H1 (cell line): ENCODE results near the gene EME2. TPM values are rescaled to one million over a fixed set of nuclear protein-coding genes. Genes with fewer than 3 reads are reported as not detected.

Source experiments
- CTCF ChIA-PET: fragments of 300-600 bp; sonication (Branson Sonifier 250); formaldehyde crosslinking; loops from one replicate; lab custom pipeline; 2021; ENCODE audit not compliant: partially characterized antibody; lab: Charles Lee
- POLR2A ChIA-PET: fragments of 300-600 bp; sonication (Branson Sonifier 250); formaldehyde crosslinking; loops from one replicate; lab custom pipeline; 2021; ENCODE audit warnings: inconsistent platforms; ENCODE audit not compliant: partially characterized antibody; lab: Charles Lee
- DNase-seq, 2 experiments: peaks; one replicate each; pipeline versions ENCODE4 v3.0.0 to v3.0.0-alpha.2; 2010 to 2022; ENCODE audit warnings: low spot score in 2 of 2, low read depth in 1 of 2, mixed read lengths in 1 of 2
- FAIRE-seq: peaks from 2 replicates; lab custom pipeline; 2011; peaks lifted over from hg19 to GRCh38; lab: Jason Lieb, UNC
- H2AFZ ChIP-seq: 2 replicates; pipeline ENCODE4 v1.8.1; 2012; ENCODE audit warnings: low read length, inconsistent platforms
- H2AK5ac ChIP-seq: 2 replicates; pipeline ENCODE4 v1.6.1; 2013; ENCODE audit warnings: low read depth, low read length
- H2BK120ac ChIP-seq: replicated peaks from 2 replicates; pipeline ENCODE3; 2013; ENCODE audit warnings: low read depth, low read length, inconsistent platforms
- H2BK12ac ChIP-seq: 2 replicates; pipeline ENCODE4 v1.6.1; 2013; ENCODE audit warnings: low read depth, low read length
- H2BK15ac ChIP-seq: 2 replicates; pipeline ENCODE4 v1.6.1; 2013; ENCODE audit warnings: low read length
- H2BK20ac ChIP-seq: 2 replicates; pipeline ENCODE4 v1.6.1; 2013; ENCODE audit warnings: low read length
- H2BK5ac ChIP-seq: 2 replicates; pipeline ENCODE4 v1.6.1; 2013; ENCODE audit warnings: low read depth, low read length
- H3K14ac ChIP-seq: 2 replicates; pipeline ENCODE4 v1.6.1; 2013; ENCODE audit warnings: inconsistent platforms; ENCODE audit not compliant: insufficient read length
- H3K18ac ChIP-seq: 2 replicates; pipeline ENCODE4 v1.6.1; 2013; ENCODE audit warnings: low read length; ENCODE audit errors: extremely low read depth
- H3K23ac ChIP-seq: 2 replicates; pipeline ENCODE4 v1.6.1; 2013; ENCODE audit warnings: inconsistent platforms; ENCODE audit not compliant: insufficient read length
- H3K23me2 ChIP-seq: 2 replicates; pipeline ENCODE4 v1.6.1; 2013; ENCODE audit warnings: low read depth, low read length
- H3K27ac ChIP-seq: 2 replicates; pipeline ENCODE4 v1.6.1; 2011; ENCODE audit warnings: low read depth, low read length, inconsistent platforms
- H3K27me3 ChIP-seq, 4 experiments: replicated peaks in 1 of 4; 1 replicate in 1 of 4; 2 replicates in 3 of 4; pipeline versions ENCODE4 v1.6.1 to v1.8.1; 2011 to 2013; ENCODE audit warnings: low read length in 3 of 4, mild to moderate bottlenecking in 3 of 4, inconsistent platforms in 2 of 4, mixed read lengths in 2 of 4, moderate library complexity in 1 of 4; ENCODE audit not compliant: control insufficient read depth in 3 of 4, insufficient read depth in 3 of 4; ENCODE audit errors: extremely low read depth in 1 of 4
- H3K36me3 ChIP-seq, 4 experiments: 2 replicates each; pipeline versions ENCODE4 v1.6.1 to v1.8.1; 2011 to 2013; ENCODE audit warnings: mild to moderate bottlenecking in 4 of 4, low read length in 3 of 4, moderate library complexity in 2 of 4, control low read depth in 1 of 4, inconsistent platforms in 1 of 4; ENCODE audit not compliant: insufficient read depth in 4 of 4, control insufficient read depth in 2 of 4
- H3K4ac ChIP-seq: replicated peaks from 2 replicates; pipeline ENCODE3; 2013; ENCODE audit warnings: low read length, low read depth, mixed read lengths, inconsistent platforms; ENCODE audit not compliant: insufficient read length
- H3K4me1 ChIP-seq, 4 experiments: replicated peaks in 1 of 4; 1 replicate in 1 of 4; 2 replicates in 3 of 4; pipeline versions ENCODE4 v1.6.1 to v1.8.1; 2011 to 2013; ENCODE audit warnings: low read length in 3 of 4, inconsistent platforms in 2 of 4, mixed read lengths in 1 of 4; ENCODE audit not compliant: insufficient read depth in 4 of 4, control insufficient read depth in 3 of 4
- H3K4me2 ChIP-seq, 2 experiments: 2 replicates each; pipeline versions ENCODE4 v1.6.1 to v1.8.1; 2011 to 2013; ENCODE audit warnings: low read depth in 2 of 2, low read length in 2 of 2, control low read depth in 1 of 2, inconsistent platforms in 1 of 2, mild to moderate bottlenecking in 1 of 2; ENCODE audit not compliant: insufficient read depth in 1 of 2
- H3K4me3 ChIP-seq, 4 experiments: fragments of 200-600, 300-600 bp in 1 of 4; sonication (generic), shearing (Covaris generic), sonication (Bioruptor Twin) in 1 of 4; 2 replicates each; pipeline versions ENCODE4 v1.5.1 to v1.8.1; 2011 to 2016; ENCODE audit warnings: low read length in 4 of 4, low read depth in 3 of 4, control low read depth in 2 of 4, inconsistent platforms in 2 of 4, mild to moderate bottlenecking in 2 of 4, mixed read lengths in 1 of 4, moderate library complexity in 1 of 4; ENCODE audit not compliant: insufficient read depth in 2 of 4; ENCODE audit errors: extremely low read depth in 1 of 4
- H3K56ac ChIP-seq: replicated peaks from 2 replicates; pipeline ENCODE3; 2013; ENCODE audit warnings: low read depth, mild to moderate bottlenecking, mixed read lengths, low read length, inconsistent platforms; ENCODE audit not compliant: insufficient read length
- H3K79me1 ChIP-seq: 2 replicates; pipeline ENCODE4 v1.6.1; 2013; ENCODE audit warnings: low read depth, low read length, control low read depth
- H3K79me2 ChIP-seq, 2 experiments: 2 replicates each; pipeline versions ENCODE4 v1.6.1 to v1.8.1; 2012 to 2013; ENCODE audit warnings: low read length in 2 of 2, mild to moderate bottlenecking in 2 of 2, inconsistent platforms in 1 of 2; ENCODE audit not compliant: insufficient read depth in 2 of 2, control insufficient read depth in 1 of 2
- H3K9ac ChIP-seq, 4 experiments: replicated peaks in 1 of 4; 1 replicate in 1 of 4; 2 replicates in 3 of 4; pipeline versions ENCODE4 v1.6.1 to v1.8.1; 2011 to 2013; ENCODE audit warnings: low read depth in 3 of 4, low read length in 3 of 4, control low read depth in 2 of 4, mild to moderate bottlenecking in 2 of 4, moderate library complexity in 2 of 4, inconsistent platforms in 1 of 4; ENCODE audit errors: extremely low read depth in 1 of 4
- H3K9me3 ChIP-seq, 2 experiments: 2 replicates each; pipeline versions ENCODE4 v1.6.1 to v1.8.1; 2012 to 2013; ENCODE audit warnings: mild to moderate bottlenecking in 2 of 2, moderate library complexity in 2 of 2, control low read depth in 1 of 2, inconsistent platforms in 1 of 2, low read depth in 1 of 2, low read length in 1 of 2, mixed read lengths in 1 of 2; ENCODE audit not compliant: insufficient read depth in 2 of 2
- H4K20me1 ChIP-seq, 2 experiments: replicated peaks in 1 of 2; 2 replicates each; pipeline versions ENCODE3 to v1.8.1; 2011 to 2013; ENCODE audit warnings: inconsistent platforms in 2 of 2, low read length in 2 of 2, mild to moderate bottlenecking in 1 of 2; ENCODE audit not compliant: insufficient read depth in 2 of 2, control insufficient read depth in 1 of 2
- H4K5ac ChIP-seq: 2 replicates; pipeline ENCODE4 v1.6.1; 2013; ENCODE audit warnings: low read length, low read depth, mixed read lengths, inconsistent platforms; ENCODE audit not compliant: insufficient read length
- H4K8ac ChIP-seq: 2 replicates; pipeline ENCODE4 v1.8.0; 2013; ENCODE audit warnings: mild to moderate bottlenecking, moderate library complexity, low read length, inconsistent platforms; ENCODE audit not compliant: insufficient read depth; ENCODE audit errors: extremely low read depth
- H4K91ac ChIP-seq: replicated peaks from 2 replicates; pipeline ENCODE3; 2013; ENCODE audit warnings: low read length, mixed read lengths, inconsistent platforms; ENCODE audit not compliant: insufficient read length
- CBX8 ChIP-seq: fragments of 300-800, 300-1000 bp; sonication (generic); IDR thresholded peaks from 2 replicates; pipeline ENCODE4 v1.7.1; 2016; ENCODE audit warnings: low read depth, low read length, borderline replicate concordance
- CHD1 ChIP-seq: IDR thresholded peaks from 2 replicates; pipeline ENCODE4 v1.6.1; 2012; ENCODE audit warnings: low read depth, low read length, improper control_type of control experiment
- CREB1 ChIP-seq: IDR thresholded peaks from 2 replicates; pipeline ENCODE4 v1.6.1; 2012; ENCODE audit warnings: inconsistent platforms
- CTBP2 ChIP-seq: IDR thresholded peaks from 2 replicates; pipeline ENCODE4 v1.7.0; 2011; ENCODE audit warnings: borderline replicate concordance, mild to moderate bottlenecking, moderate library complexity, mixed read lengths, low read length; ENCODE audit not compliant: insufficient read depth, insufficient read length
- HDAC6 ChIP-seq: IDR thresholded peaks from one replicate; pipeline ENCODE4 v1.7.1; 2012; ENCODE audit warnings: low read depth, mild to moderate bottlenecking, inconsistent platforms, low read length, moderate library complexity
- NRF1 ChIP-seq: IDR thresholded peaks from 2 replicates; pipeline ENCODE4 v1.6.1; 2011; ENCODE audit warnings: mild to moderate bottlenecking, low read depth, low read length, improper control_type of control experiment
- WGBS, 2 experiments: shearing (Covaris generic) in 1 of 2; methylation state at CpG; one replicate each; pipeline versions ENCODE4 v1.1.6 to v1.1.7; 2013 to 2015; ENCODE audit warnings: low lambda C conversion rate in 2 of 2, mixed read lengths in 2 of 2, inconsistent platforms in 1 of 2, low coverage in 1 of 2, missing lambda C conversion rate in 1 of 2; ENCODE audit not compliant: insufficient replicate concordance in 2 of 2, insufficient coverage in 1 of 2, insufficient read length in 1 of 2; ENCODE audit errors: extremely low coverage in 1 of 2, missing lambda C conversion rate in 1 of 2; 5-methylcytosine and 5-hydroxymethylcytosine counted together
- polyA plus RNA-seq, 7 experiments: library from polyadenylated mRNA; depleted of rRNA in 3 of 7; stranded (reverse) in 5 of 7; unstranded in 2 of 7; fragments of >200 nt in 5 of 7; fragments of 200-250 nt in 2 of 7; gene quantifications; 1 replicate in 5 of 7; 2 replicates in 1 of 7; 4 replicates in 1 of 7; pipeline versions ENCODE4 v1.2.1 to v1.2.3, GENCODE V29; 2011 to 2013; ENCODE audit warnings: missing spikeins in 2 of 7, mixed read lengths in 2 of 7
- total RNA-seq: library from RNA; stranded (reverse); fragmentation: NEBNext Ultra II Directional; extraction: Animal tissue kit (Norgen Biotek cat#: 25700); gene quantifications from 2 replicates; pipeline ENCODE4 v1.2.1, GENCODE V29; 2021
- TF ChIP-seq, protein P1 (sequence below), 3 experiments: IDR thresholded peaks; 1 replicate in 2 of 3; 2 replicates in 1 of 3; pipeline versions ENCODE4 v1.5.1 to v1.6.1; 2011; ENCODE audit warnings: low read length in 3 of 3, mild to moderate bottlenecking in 3 of 3, inconsistent platforms in 2 of 3, low read depth in 1 of 3, moderate library complexity in 1 of 3; ENCODE audit not compliant: insufficient read depth in 1 of 3; ENCODE audit errors: control extremely low read depth in 1 of 3
- TF ChIP-seq, protein P2 (sequence below): IDR thresholded peaks from 2 replicates; pipeline ENCODE4 v1.6.1; 2011; ENCODE audit warnings: low read length, improper control_type of control experiment
- TF ChIP-seq, protein P3 (sequence below): IDR thresholded peaks from 2 replicates; pipeline ENCODE4 v1.6.1; 2011; ENCODE audit warnings: low read depth, mild to moderate bottlenecking, low read length; ENCODE audit not compliant: insufficient read depth

The EME2 gene
- total and polyA plus RNA-seq, 2 of the 8 experiments (the other 6 are each of a cell fraction or from before 2014, with no cell fraction given): 13.1 to 19.7 TPM

GRCh38 chr16:1747934-1748333, 24.7 kb upstream of the EME2 start:
- Histone ChIP-seq H4K8ac (no peak overlapping the region), H3K79me1 (no peaks in the 10 kb centered on the region), H2AK5ac (no peak overlapping the region), H2BK15ac (no peak overlapping the region), H3K56ac (no peak overlapping the region), H3K4me3 (no peak overlapping the region), H3K4me1 (no peaks in the 10 kb centered on the region), H2BK20ac (no peak overlapping the region), H3K27ac (no peak overlapping the region), H3K23ac (no peak overlapping the region), H2BK12ac (no peak overlapping the region), H2BK120ac (no peak overlapping the region), H3K23me2 (no peaks in the 10 kb centered on the region), H4K91ac (no peak overlapping the region), H2BK5ac (no peak overlapping the region), H3K4ac (no peak overlapping the region), H3K14ac (no peak overlapping the region), H3K9me3 (no peaks in the 10 kb centered on the region), H3K4me2 (no peak overlapping the region), H3K18ac (no peak overlapping the region), H4K20me1 (peaks cover 0 to 4% of the 10 kb centered on the region in 2 experiments), H4K5ac (no peak overlapping the region), H3K79me2 (no peaks in the 10 kb centered on the region), H3K27me3 (no peaks in the 10 kb centered on the region), H2AFZ (no peak overlapping the region), H3K9ac (no peak overlapping the region), H3K36me3 (peaks cover 0 to 20% (median 2%) of the 10 kb centered on the region in 4 experiments; a peak in 4 of 8 replicates)
- 95% methylated on average over 9 of the region's 11 CpGs; no CpG with 5 or more reads in 1 of the 2 experiments for WGBS, 2 experiments
- no peak for FAIRE-seq
- ChIA-PET POLR2A (interaction anchor here (0.6 to 5.5 kb wide), 5 partner anchors 10 to 129 kb away, joined by 3 to 18 read pairs (median 3); partner anchors contain the start of genes MAPK8IP3 and NME3), CTCF (interaction anchor here (0.7 to 1.3 kb wide), 2 partner anchors 15 to 22 kb away, joined by 3 read pairs; no protein-coding TSS in a partner anchor)
- no peak for DNase-seq
- TF ChIP-seq CBX8: no peak
- no peak for TF ChIP-seq CTBP2
- TF ChIP-seq NRF1: no peak
- TF ChIP-seq CREB1: no peak
- TF ChIP-seq, protein P1, sequence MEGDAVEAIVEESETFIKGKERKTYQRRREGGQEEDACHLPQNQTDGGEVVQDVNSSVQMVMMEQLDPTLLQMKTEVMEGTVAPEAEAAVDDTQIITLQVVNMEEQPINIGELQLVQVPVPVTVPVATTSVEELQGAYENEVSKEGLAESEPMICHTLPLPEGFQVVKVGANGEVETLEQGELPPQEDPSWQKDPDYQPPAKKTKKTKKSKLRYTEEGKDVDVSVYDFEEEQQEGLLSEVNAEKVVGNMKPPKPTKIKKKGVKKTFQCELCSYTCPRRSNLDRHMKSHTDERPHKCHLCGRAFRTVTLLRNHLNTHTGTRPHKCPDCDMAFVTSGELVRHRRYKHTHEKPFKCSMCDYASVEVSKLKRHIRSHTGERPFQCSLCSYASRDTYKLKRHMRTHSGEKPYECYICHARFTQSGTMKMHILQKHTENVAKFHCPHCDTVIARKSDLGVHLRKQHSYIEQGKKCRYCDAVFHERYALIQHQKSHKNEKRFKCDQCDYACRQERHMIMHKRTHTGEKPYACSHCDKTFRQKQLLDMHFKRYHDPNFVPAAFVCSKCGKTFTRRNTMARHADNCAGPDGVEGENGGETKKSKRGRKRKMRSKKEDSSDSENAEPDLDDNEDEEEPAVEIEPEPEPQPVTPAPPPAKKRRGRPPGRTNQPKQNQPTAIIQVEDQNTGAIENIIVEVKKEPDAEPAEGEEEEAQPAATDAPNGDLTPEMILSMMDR (IDR thresholded peaks at IDR 0.05; ENCODE audit: control extremely low read depth in 1 of 3, insufficient read depth in 1 of 3, low read depth in 1 of 3, low read length in 3 of 3): no peak
- TF ChIP-seq, protein P2, sequence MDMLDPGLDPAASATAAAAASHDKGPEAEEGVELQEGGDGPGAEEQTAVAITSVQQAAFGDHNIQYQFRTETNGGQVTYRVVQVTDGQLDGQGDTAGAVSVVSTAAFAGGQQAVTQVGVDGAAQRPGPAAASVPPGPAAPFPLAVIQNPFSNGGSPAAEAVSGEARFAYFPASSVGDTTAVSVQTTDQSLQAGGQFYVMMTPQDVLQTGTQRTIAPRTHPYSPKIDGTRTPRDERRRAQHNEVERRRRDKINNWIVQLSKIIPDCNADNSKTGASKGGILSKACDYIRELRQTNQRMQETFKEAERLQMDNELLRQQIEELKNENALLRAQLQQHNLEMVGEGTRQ: no peak
- TF ChIP-seq HDAC6: no peak
- no peak for TF ChIP-seq CHD1
- TF ChIP-seq, protein P3, sequence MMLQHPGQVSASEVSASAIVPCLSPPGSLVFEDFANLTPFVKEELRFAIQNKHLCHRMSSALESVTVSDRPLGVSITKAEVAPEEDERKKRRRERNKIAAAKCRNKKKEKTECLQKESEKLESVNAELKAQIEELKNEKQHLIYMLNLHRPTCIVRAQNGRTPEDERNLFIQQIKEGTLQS: no peak
